Measurements from ENCODE around the gene WDFY2. TPM values are rescaled to one million over a fixed set of nuclear protein-coding genes. Genes with fewer than 3 reads are reported as not detected.

Gene WDFY2
- total and polyA plus RNA-seq, 2 of the 13 experiments (the other 11 are each of a cell fraction or from before 2014, with no cell fraction given): 22.6 to 27.0 TPM

DNA sequence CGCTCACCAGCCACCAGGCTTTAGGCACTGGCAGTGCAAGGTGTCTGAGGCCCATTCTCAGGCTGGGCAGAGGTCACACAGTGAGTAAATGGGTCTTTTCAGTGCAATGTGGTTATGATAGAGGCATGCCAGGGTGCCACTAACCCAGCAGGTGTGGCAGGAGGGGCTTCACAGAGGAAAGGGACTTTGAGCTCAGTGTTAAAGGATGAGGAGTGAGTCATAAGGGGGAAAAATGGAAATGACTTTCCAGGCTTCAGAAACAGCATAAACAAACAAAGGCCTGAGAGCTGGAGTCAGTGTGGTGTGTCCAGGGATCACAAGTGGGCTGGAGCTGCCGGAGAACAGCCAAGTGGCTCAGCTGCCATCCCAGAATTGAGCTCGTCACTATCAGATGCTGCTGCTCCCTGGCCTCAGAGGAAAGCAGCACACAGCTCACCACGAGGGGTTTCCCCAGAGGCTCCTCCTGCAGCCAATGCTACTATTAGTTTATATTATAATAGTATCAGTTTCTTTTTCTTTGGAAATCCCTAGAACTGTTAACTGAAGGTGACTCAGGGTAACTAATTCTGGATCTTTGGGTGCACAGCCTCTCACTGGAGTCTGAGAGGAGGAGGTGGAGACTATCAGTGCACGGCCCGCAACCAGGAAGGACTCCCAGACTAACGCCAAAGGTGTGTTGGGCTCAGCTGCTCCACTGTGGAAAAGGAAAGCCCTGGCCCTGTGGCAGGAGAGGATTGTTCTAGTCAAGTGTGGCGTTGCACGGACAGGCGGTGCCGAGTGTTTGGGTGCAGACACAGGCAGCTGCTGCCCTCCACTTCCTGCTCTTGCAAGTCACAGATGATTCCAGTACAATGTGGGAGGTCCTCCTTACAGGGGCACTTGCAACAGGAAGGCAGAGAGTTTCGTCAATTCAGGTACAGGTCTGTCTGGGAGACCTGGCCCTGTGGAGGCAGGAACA lies 180.2 kb downstream of the WDFY2 start (continued):
- peak; percentile 68; the same call in 1 of the 2 replicates for TF ChIP-seq FOXJ3 (CRISPR knock-in tag; IDR thresholded peaks at IDR 0.05; ENCODE audit: borderline replicate concordance)
- peak; percentile 87 for TF ChIP-seq GATAD2A (CRISPR knock-in tag; IDR thresholded peaks at IDR 0.05)
- peak; percentile 83 for TF ChIP-seq XRCC5 (optimal IDR thresholded peaks at IDR 0.05; ENCODE audit: low read length)
- TF ChIP-seq, protein P1, sequence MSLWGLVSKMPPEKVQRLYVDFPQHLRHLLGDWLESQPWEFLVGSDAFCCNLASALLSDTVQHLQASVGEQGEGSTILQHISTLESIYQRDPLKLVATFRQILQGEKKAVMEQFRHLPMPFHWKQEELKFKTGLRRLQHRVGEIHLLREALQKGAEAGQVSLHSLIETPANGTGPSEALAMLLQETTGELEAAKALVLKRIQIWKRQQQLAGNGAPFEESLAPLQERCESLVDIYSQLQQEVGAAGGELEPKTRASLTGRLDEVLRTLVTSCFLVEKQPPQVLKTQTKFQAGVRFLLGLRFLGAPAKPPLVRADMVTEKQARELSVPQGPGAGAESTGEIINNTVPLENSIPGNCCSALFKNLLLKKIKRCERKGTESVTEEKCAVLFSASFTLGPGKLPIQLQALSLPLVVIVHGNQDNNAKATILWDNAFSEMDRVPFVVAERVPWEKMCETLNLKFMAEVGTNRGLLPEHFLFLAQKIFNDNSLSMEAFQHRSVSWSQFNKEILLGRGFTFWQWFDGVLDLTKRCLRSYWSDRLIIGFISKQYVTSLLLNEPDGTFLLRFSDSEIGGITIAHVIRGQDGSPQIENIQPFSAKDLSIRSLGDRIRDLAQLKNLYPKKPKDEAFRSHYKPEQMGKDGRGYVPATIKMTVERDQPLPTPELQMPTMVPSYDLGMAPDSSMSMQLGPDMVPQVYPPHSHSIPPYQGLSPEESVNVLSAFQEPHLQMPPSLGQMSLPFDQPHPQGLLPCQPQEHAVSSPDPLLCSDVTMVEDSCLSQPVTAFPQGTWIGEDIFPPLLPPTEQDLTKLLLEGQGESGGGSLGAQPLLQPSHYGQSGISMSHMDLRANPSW (CRISPR knock-in tag; IDR thresholded peaks at IDR 0.05; ENCODE audit: borderline replicate concordance): no peak
- 0 out of 2 replicates have a peak, but pooled peaks have one; percentile 57 for TF ChIP-seq ZNF230 (CRISPR knock-in tag; IDR thresholded peaks at IDR 0.05)
- peak; percentile 45 for TF ChIP-seq TEAD3 (CRISPR knock-in tag; optimal IDR thresholded peaks at IDR 0.05; ENCODE audit: borderline replicate concordance)
- 0 out of 2 replicates have a peak, but pooled peaks have one; percentile 42 for TF ChIP-seq ISL2 (CRISPR knock-in tag; IDR thresholded peaks at IDR 0.05)
- no peak for TF ChIP-seq ZNF124 (CRISPR knock-in tag; IDR thresholded peaks at IDR 0.05)
- TF ChIP-seq, protein P2, sequence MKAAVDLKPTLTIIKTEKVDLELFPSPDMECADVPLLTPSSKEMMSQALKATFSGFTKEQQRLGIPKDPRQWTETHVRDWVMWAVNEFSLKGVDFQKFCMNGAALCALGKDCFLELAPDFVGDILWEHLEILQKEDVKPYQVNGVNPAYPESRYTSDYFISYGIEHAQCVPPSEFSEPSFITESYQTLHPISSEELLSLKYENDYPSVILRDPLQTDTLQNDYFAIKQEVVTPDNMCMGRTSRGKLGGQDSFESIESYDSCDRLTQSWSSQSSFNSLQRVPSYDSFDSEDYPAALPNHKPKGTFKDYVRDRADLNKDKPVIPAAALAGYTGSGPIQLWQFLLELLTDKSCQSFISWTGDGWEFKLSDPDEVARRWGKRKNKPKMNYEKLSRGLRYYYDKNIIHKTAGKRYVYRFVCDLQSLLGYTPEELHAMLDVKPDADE (CRISPR knock-in tag; IDR thresholded peaks at IDR 0.05): no peak
- 0 out of 2 replicates have a peak, but pooled peaks have one; percentile 36 for TF ChIP-seq MIXL1 (CRISPR knock-in tag; IDR thresholded peaks at IDR 0.05)
- no peak; the same call in 1 of the 2 replicates for TF ChIP-seq ESRRA (CRISPR knock-in tag; IDR thresholded peaks at IDR 0.05; ENCODE audit: low read depth)
- TF ChIP-seq ZBTB7A (CRISPR knock-in tag; IDR thresholded peaks at IDR 0.05): no peak
- TF ChIP-seq ZIK1 (CRISPR knock-in tag; IDR thresholded peaks at IDR 0.05; ENCODE audit: borderline replicate concordance, low read depth): no peak
- peak; percentile 60; the same call in 1 of the 2 replicates for TF ChIP-seq ZNF331 (CRISPR knock-in tag; IDR thresholded peaks at IDR 0.05)
- no peak for TF ChIP-seq NCOA1 (CRISPR knock-in tag; IDR thresholded peaks at IDR 0.05)
- TF ChIP-seq ATF7 (IDR thresholded peaks at IDR 0.05): no peak
- peak; percentile 22; the same call in 1 of the 2 replicates for TF ChIP-seq ATF7 (CRISPR knock-in tag; IDR thresholded peaks at IDR 0.05)
- peak; percentile 80 for TF ChIP-seq ZSCAN29 (CRISPR knock-in tag; conservative IDR thresholded peaks at IDR 0.05)
- TF ChIP-seq, protein P3, sequence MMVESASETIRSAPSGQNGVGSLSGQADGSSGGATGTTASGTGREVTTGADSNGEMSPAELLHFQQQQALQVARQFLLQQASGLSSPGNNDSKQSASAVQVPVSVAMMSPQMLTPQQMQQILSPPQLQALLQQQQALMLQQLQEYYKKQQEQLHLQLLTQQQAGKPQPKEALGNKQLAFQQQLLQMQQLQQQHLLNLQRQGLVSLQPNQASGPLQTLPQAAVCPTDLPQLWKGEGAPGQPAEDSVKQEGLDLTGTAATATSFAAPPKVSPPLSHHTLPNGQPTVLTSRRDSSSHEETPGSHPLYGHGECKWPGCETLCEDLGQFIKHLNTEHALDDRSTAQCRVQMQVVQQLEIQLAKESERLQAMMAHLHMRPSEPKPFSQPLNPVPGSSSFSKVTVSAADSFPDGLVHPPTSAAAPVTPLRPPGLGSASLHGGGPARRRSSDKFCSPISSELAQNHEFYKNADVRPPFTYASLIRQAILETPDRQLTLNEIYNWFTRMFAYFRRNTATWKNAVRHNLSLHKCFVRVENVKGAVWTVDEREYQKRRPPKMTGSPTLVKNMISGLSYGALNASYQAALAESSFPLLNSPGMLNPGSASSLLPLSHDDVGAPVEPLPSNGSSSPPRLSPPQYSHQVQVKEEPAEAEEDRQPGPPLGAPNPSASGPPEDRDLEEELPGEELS (CRISPR knock-in tag; IDR thresholded peaks at IDR 0.05): peak; percentile 61
- TF ChIP-seq, protein P4, sequence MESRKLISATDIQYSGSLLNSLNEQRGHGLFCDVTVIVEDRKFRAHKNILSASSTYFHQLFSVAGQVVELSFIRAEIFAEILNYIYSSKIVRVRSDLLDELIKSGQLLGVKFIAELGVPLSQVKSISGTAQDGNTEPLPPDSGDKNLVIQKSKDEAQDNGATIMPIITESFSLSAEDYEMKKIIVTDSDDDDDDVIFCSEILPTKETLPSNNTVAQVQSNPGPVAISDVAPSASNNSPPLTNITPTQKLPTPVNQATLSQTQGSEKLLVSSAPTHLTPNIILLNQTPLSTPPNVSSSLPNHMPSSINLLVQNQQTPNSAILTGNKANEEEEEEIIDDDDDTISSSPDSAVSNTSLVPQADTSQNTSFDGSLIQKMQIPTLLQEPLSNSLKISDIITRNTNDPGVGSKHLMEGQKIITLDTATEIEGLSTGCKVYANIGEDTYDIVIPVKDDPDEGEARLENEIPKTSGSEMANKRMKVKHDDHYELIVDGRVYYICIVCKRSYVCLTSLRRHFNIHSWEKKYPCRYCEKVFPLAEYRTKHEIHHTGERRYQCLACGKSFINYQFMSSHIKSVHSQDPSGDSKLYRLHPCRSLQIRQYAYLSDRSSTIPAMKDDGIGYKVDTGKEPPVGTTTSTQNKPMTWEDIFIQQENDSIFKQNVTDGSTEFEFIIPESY (CRISPR knock-in tag; IDR thresholded peaks at IDR 0.05): 0 out of 2 replicates have a peak, but pooled peaks have one; percentile 11
- TF ChIP-seq, protein P5, sequence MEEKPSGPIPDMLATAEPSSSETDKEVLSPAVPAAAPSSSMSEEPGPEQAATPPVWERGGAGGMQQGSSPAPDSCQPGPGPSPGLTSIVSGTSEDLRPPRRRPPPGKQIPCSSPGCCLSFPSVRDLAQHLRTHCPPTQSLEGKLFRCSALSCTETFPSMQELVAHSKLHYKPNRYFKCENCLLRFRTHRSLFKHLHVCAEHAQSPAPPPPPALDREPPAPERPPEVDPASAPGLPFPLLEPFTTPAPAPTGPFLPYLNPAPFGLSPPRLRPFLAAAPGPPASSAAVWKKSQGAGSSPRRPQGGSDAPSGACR (CRISPR knock-in tag; IDR thresholded peaks at IDR 0.05): no peak

Data from HepG2 (cell line).